GM23248 (cell line): ENCODE results near the gene PHB1. TPM values are rescaled to one million over a fixed set of nuclear protein-coding genes. Genes with fewer than 3 reads are reported as not detected.

Experiments used
- DNase-seq: peaks from one replicate; pipeline ENCODE4 v3.0.0-alpha.2; 2015
- H2AFZ ChIP-seq: fragments of 200-600 bp; sonication (generic); 2 replicates; pipeline ENCODE4 v1.6.1; 2016; ENCODE audit warnings: antibody characterized with exemption
- H3F3A ChIP-seq: fragments of 200-600 bp; sonication (generic); 2 replicates; pipeline ENCODE4 v1.6.1; 2016; ENCODE audit warnings: mild to moderate bottlenecking, antibody characterized with exemption, mixed run types; ENCODE audit not compliant: insufficient read depth
- H3K27ac ChIP-seq: fragments of 200-600 bp; sonication (generic); 2 replicates; pipeline ENCODE4 v1.5.1; 2016; ENCODE audit warnings: mild to moderate bottlenecking
- H3K27me3 ChIP-seq: fragments of 200-600 bp; sonication (generic); replicated peaks from 2 replicates; pipeline ENCODE4 v1.6.1; 2016; ENCODE audit warnings: mild to moderate bottlenecking; ENCODE audit not compliant: insufficient read depth
- H3K36me3 ChIP-seq: fragments of 200-600 bp; sonication (generic); 2 replicates; pipeline ENCODE4 v1.6.1; 2016; ENCODE audit warnings: low read depth, mild to moderate bottlenecking
- H3K4me1 ChIP-seq: fragments of 200-600 bp; sonication (generic); 2 replicates; pipeline ENCODE4 v1.6.1; 2016; ENCODE audit warnings: mild to moderate bottlenecking; ENCODE audit not compliant: insufficient read depth
- H3K4me2 ChIP-seq: fragments of 200-600 bp; sonication (generic); one replicate; pipeline ENCODE4 v1.6.1; 2016; ENCODE audit warnings: mild to moderate bottlenecking; ENCODE audit not compliant: unreplicated experiment
- H3K4me3 ChIP-seq: fragments of 200-600 bp; sonication (generic); 2 replicates; pipeline ENCODE4 v1.5.1; 2016; ENCODE audit warnings: mild to moderate bottlenecking
- H3K79me2 ChIP-seq: fragments of 200-600 bp; sonication (generic); 2 replicates; pipeline ENCODE4 v1.6.1; 2016; ENCODE audit warnings: mild to moderate bottlenecking; ENCODE audit not compliant: insufficient read depth
- H3K9ac ChIP-seq: fragments of 200-600 bp; sonication (generic); 2 replicates; pipeline ENCODE4 v1.6.1; 2016; ENCODE audit warnings: mild to moderate bottlenecking
- H3K9me2 ChIP-seq: fragments of 200-600 bp; sonication (generic); 2 replicates; pipeline ENCODE4 v1.6.1; 2016; ENCODE audit warnings: mixed run types, mild to moderate bottlenecking, moderate library complexity; ENCODE audit not compliant: insufficient read depth
- H3K9me3 ChIP-seq: fragments of 200-600 bp; sonication (generic); one replicate; pipeline ENCODE4 v1.6.1; 2017; ENCODE audit warnings: low read depth
- H4K20me1 ChIP-seq: fragments of 200-600 bp; sonication (generic); 2 replicates; pipeline ENCODE4 v1.6.0; 2016; ENCODE audit not compliant: insufficient read depth
- EZH2 ChIP-seq: fragments of 200-600 bp; sonication (generic); IDR thresholded peaks from 2 replicates; pipeline ENCODE4 v1.6.1; 2018; ENCODE audit warnings: antibody characterized with exemption, mild to moderate bottlenecking; ENCODE audit not compliant: insufficient read depth, poor library complexity, severe bottlenecking
- EZH2phosphoT487 ChIP-seq: fragments of 200-600 bp; sonication (generic); IDR thresholded peaks from 2 replicates; pipeline ENCODE4 v1.6.1; 2018; ENCODE audit warnings: antibody characterized with exemption, moderate library complexity, mild to moderate bottlenecking, low read depth; ENCODE audit not compliant: insufficient read depth
- WGBS, 2 experiments: methylation state at CpG; one replicate each; pipeline ENCODE4 v1.1.6; 2015 to 2017; ENCODE audit warnings: low lambda C conversion rate in 2 of 2, low coverage in 1 of 2; ENCODE audit errors: missing lambda C conversion rate in 2 of 2; 5-methylcytosine and 5-hydroxymethylcytosine counted together
- in situ Hi-C: fragments of 300-500 bp; cut with MboI; formaldehyde crosslinking; loops from 2 replicates; pipeline ENCODE4 v1.15.0; 2020
- polyA plus RNA-seq: library from polyadenylated mRNA; unstranded; fragments of >200 nt; fragmentation: Nextera tagmentation; extraction: Ambion mirVana; gene quantifications from 2 replicates; pipeline ENCODE4 v1.2.1, GENCODE V29; 2016
- total RNA-seq: library from RNA; depleted of rRNA; stranded (reverse); fragments of >200 nt; shearing (Covaris generic); gene quantifications from 2 replicates; pipeline ENCODE4 v1.2.3, GENCODE V29; 2014

The PHB1 gene
- total and polyA plus RNA-seq, 2 experiments from 2014 or later: 107 to 177 TPM

DNA sequence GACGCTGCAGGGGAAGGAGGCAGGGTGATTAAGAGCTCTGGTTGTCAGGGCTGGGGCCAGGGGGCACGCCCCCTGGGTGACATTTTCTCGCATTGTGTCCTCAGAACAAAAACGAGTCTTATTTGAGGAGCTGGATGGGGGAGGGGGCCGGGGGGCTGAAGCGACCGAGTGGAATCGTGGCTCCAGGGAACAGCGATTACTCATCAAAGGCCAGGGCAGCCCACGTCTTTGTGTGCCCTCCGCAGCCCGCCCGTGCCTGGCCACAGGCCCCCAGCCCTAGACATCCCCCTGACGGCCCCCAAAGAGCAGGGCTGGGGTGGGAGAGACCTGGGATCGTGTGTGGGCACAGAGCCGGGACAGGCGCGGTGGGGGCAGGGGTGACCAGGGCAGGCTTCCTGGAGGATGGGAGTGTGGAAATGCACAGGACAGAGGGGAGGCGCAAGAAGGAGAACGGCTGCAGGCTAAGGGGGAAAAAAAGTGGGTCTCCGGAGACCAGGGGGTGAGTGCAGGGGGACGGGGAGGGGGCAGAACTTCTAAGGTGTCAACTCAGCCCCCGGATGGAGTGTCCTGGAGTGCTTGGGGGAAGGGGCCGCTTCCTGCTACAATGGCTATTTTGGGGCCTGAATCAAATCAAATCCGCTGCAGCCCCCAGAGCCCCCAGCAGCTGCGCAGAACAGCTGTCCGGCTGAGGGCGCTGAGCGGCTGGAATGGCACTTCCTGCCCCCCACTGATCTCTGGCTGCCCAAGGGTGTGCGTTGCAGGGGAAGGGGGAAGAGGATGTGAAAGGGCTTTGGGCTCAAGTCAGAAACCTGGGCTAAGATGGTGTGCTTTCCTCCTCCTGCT, 24.0 kb upstream of the PHB1 start:
- Histone ChIP-seq H2AFZ (no peak overlapping the region), H3K36me3 (no peaks in the 10 kb centered on the region), H3F3A (no peaks in the 10 kb centered on the region), H3K27me3 (peaks cover 38% of the 10 kb centered on the region), H3K79me2 (no peaks in the 10 kb centered on the region), H3K4me2 (no peak overlapping the region), H3K9ac (no peak overlapping the region), H3K4me3 (no peak overlapping the region), H4K20me1 (no peaks in the 10 kb centered on the region), H3K4me1 (peaks cover 4% of the 10 kb centered on the region; the same call in 1 of the 2 replicates), H3K27ac (no peak overlapping the region), H3K9me3 (no peaks in the 10 kb centered on the region), H3K9me2 (no peaks in the 10 kb centered on the region)
- WGBS, 2 experiments: 46 to 48% methylated on average over 22 to 30 of the region's 30 CpGs
- in situ Hi-C loops: loop anchor here (5.0 kb wide), 1 partner anchor 109 kb away; no protein-coding TSS in a partner anchor
- TF ChIP-seq EZH2 (no peak), EZH2phosphoT487 (no peak)
- DNase-seq: no peak

GRCh38 chr17:49437696-49438435, 23.2 kb upstream of the PHB1 start:
- no peak for DNase-seq
- no peaks in the 10 kb centered on the region for H3K79me2 ChIP-seq
- no peaks in the 10 kb centered on the region for H4K20me1 ChIP-seq
- WGBS, 2 experiments: 67% methylated on average over 7 of the region's 7 CpGs
- no peaks in the 10 kb centered on the region for H3F3A ChIP-seq
- no peaks in the 10 kb centered on the region for H3K4me1 ChIP-seq
- no peaks in the 10 kb centered on the region for H3K36me3 ChIP-seq
- in situ Hi-C loops: loop anchor here (5.0 kb wide), 1 partner anchor 109 kb away; no protein-coding TSS in a partner anchor
- no peaks in the 10 kb centered on the region for H3K9me3 ChIP-seq
- no peak overlapping the region for H3K4me3 ChIP-seq
- no peaks in the 10 kb centered on the region for H3K9me2 ChIP-seq
- H3K27ac ChIP-seq: no peak overlapping the region
- H3K9ac ChIP-seq: no peak overlapping the region
- no peak overlapping the region for H3K4me2 ChIP-seq
- H3K27me3 ChIP-seq: peaks cover 37% of the 10 kb centered on the region
- no peak overlapping the region for H2AFZ ChIP-seq
- no peak for TF ChIP-seq EZH2
- TF ChIP-seq EZH2phosphoT487: no peak

DNA sequence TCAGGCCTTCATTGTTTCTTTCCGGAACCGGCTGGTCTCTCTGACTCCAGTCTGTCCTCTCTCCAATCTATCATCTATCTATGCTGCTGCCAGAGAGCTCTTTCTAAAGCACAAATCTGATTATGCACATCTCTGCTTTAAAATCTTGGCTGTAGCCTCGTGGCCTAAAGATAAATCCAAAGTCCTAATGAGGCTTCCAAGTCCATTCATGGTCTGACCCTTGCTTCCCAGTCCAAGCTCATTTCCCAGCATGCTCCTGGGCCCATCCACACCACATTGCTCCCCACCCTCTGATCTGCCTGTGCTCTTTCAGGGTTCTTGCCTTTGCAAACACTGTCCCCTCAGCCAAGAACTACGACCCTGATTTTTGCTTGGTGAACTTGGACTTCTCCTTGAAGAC, 21.5 kb upstream of the PHB1 start:
- Histone ChIP-seq H3K9me3 (no peaks in the 10 kb centered on the region), H3K9me2 (no peaks in the 10 kb centered on the region), H3K4me1 (no peaks in the 10 kb centered on the region), H3K79me2 (no peaks in the 10 kb centered on the region), H3K4me2 (no peak overlapping the region), H3K36me3 (no peaks in the 10 kb centered on the region), H3K27me3 (peaks cover 35% of the 10 kb centered on the region), H2AFZ (no peak overlapping the region), H3K4me3 (no peak overlapping the region), H3K9ac (no peak overlapping the region), H4K20me1 (no peaks in the 10 kb centered on the region), H3F3A (no peaks in the 10 kb centered on the region), H3K27ac (no peak overlapping the region)
- DNase-seq: no peak
- in situ Hi-C loops: loop anchor here (5.0 kb wide), 1 partner anchor 111 kb away; no protein-coding TSS in a partner anchor
- TF ChIP-seq EZH2: no peak
- TF ChIP-seq EZH2phosphoT487: no peak
- 74 to 83% methylated on average over 4 of the region's 4 CpGs for WGBS, 2 experiments

DNA sequence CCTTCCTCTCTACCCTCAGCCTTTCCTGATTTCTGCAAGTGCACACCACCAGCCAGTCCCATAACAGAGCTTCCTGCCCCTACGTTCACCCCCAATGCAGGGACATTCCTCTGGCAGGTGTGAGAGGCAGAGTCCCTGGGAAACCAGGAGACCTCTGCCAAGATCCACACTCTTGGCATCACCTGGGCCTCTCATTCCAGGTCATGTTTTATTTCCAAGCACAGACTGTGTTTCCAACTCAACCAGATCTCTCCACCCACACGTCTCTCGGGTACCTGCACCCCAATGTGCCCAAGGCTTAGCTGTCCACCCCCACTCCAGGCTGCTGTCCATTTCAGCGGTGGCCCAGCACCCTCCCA, 21.0 kb upstream of the PHB1 start:
- 34 to 42% methylated on average over 4 of the region's 4 CpGs for WGBS, 2 experiments
- Histone ChIP-seq H3K9ac (no peak overlapping the region), H3K27ac (no peak overlapping the region), H2AFZ (no peak overlapping the region), H3K4me2 (no peak overlapping the region), H3K36me3 (no peaks in the 10 kb centered on the region), H3K9me3 (no peaks in the 10 kb centered on the region), H3K4me3 (no peak overlapping the region), H3K79me2 (no peaks in the 10 kb centered on the region), H3F3A (no peaks in the 10 kb centered on the region), H3K4me1 (no peaks in the 10 kb centered on the region), H3K27me3 (peaks cover 35% of the 10 kb centered on the region), H3K9me2 (no peaks in the 10 kb centered on the region), H4K20me1 (no peaks in the 10 kb centered on the region)
- no peak for TF ChIP-seq EZH2
- TF ChIP-seq EZH2phosphoT487: no peak
- DNase-seq: no peak
- in situ Hi-C loops: loop anchor here (5.0 kb wide), 1 partner anchor 112 kb away; no protein-coding TSS in a partner anchor
